ENCODE measurements around the gene ARG1.
A peak's percentile ranks its signal among the peaks of the same experiment; 100 is the strongest.

The ARG1 gene

DNA sequence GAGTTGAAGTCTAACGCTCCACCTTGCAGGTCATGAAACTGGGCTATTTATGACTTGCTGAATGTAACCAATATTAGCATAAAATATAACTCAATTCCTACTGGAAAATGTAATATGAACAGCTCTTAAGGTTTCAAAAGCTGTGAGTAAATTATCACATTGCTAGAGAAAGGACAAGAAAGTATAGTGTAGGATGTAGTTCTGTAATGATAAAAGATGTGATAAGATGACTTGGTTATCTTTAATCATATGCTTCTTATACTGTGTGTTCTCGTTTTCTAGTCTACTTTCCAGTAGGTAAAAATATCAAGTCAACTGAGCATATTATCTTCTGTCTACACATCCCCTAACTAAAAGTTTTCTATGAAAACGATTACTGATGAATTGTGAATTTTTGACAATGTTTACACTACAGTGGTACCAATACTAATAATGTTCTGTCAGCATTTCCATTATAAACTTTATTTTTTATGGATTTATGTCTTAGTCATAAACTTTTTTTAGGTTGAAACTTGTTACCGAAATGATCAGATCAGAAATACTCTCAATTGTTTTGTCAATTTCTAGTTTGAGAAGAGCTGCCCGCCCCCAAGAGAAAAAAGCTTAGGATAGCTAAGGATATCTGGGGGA lies 40.4 kb downstream of the ARG1 start:
- H3K9me3 Mint-ChIP-seq: no peaks in the 10 kb centered on the region
- no peak for DNase-seq
- H3K27ac Mint-ChIP-seq: peak overlapping the region; percentile 64
- peaks cover 92% of the 10 kb centered on the region for H3K36me3 Mint-ChIP-seq (ENCODE audit: low read depth)
- H3K4me1 Mint-ChIP-seq (ENCODE audit: low read depth): peaks cover 9% of the 10 kb centered on the region
- H3K27me3 Mint-ChIP-seq: no peaks in the 10 kb centered on the region
- H3K4me3 Mint-ChIP-seq: no peak overlapping the region

DNA sequence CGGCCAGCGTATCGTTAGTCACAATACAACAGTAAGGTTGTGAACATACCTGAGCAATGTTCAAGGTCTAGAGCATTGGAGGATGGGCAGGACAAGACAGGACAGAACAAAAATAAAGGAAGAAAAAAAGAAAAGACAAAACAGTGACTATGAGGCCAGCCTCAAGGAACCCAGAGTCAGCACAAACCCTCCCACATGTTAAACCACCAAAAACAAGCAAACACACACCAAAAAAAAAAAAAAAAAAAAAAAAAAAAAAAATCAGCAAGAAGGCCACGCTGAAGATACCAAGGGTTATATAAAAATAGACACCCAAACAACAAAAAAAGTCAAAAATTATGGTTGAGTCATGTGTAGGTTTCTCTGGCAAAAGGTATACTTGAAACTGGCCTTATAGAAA lies 42.2 kb downstream of the ARG1 start:
- H3K36me3 Mint-ChIP-seq (ENCODE audit: low read depth): peaks cover 92% of the 10 kb centered on the region
- no peak for DNase-seq
- H3K9me3 Mint-ChIP-seq: no peaks in the 10 kb centered on the region
- H3K4me1 Mint-ChIP-seq (ENCODE audit: low read depth): peaks cover 9% of the 10 kb centered on the region
- H3K27ac Mint-ChIP-seq: no peak overlapping the region
- H3K4me3 Mint-ChIP-seq: no peak overlapping the region
- no peaks in the 10 kb centered on the region for H3K27me3 Mint-ChIP-seq

GRCh38 chr6:131627724-131628682 lies 55.0 kb downstream of the ARG1 start, which contains the start of gene MED23:
MED23 (minus strand) TSS chr6:131628242; CDS start chr6:131628049, 193 bp downstream.
- no peaks in the 10 kb centered on the region for H3K27me3 Mint-ChIP-seq
- DNase-seq: peak; percentile 100
- peaks cover 40% of the 10 kb centered on the region for H3K36me3 Mint-ChIP-seq (ENCODE audit: low read depth)
- H3K4me1 Mint-ChIP-seq (ENCODE audit: low read depth): peaks cover 36% of the 10 kb centered on the region
- no peaks in the 10 kb centered on the region for H3K9me3 Mint-ChIP-seq
- peak within 1 kb of the TSS; percentile 97 for H3K27ac Mint-ChIP-seq
- H3K4me3 Mint-ChIP-seq: peak within 1 kb of the TSS; percentile 99

DNA sequence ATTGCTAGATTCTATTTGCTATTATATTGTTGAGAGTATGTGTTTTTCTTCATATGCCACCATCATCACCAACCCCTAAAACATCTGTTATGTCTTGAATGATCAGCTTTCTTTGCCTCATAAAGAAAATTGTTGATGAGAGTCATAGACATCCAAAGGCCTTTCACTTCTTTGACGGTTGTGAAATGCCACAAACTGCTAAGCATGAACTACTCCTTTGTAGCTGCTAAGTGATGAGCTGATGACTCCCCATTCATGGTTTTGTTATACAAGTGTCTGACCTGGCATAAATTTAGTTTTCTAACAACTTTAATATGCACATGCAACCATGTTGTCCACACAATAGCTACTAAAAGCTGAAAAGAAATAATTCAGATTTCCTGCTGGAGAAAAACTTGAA lies 55.7 kb downstream of the ARG1 start:
- DNase-seq: no peak
- H3K9me3 Mint-ChIP-seq: no peaks in the 10 kb centered on the region
- peak overlapping the region; percentile 99 for H3K4me3 Mint-ChIP-seq
- H3K27me3 Mint-ChIP-seq: no peaks in the 10 kb centered on the region
- peaks cover 36% of the 10 kb centered on the region for H3K4me1 Mint-ChIP-seq (ENCODE audit: low read depth)
- peak overlapping the region; percentile 97 for H3K27ac Mint-ChIP-seq
- peaks cover 33% of the 10 kb centered on the region for H3K36me3 Mint-ChIP-seq (ENCODE audit: low read depth)

DNA sequence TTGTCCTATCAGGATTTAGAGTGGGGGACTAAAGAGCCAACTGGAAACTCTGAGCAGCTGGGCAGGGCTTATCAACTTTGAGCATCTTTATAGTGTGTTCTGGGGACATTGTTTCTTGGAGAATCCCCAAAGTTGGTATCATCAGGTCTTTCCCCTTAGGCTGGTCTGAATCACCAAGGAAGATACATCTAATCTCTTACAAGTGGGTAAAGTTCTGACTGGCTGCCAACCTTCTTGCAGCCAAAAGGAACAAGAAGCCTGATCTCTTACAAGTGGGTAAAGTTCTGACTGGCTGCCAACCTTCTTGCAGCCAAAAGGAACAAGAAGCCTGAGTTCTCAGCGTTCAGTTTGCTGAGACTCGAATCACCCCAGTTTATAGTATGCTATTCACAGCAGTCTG lies 56.6 kb downstream of the ARG1 start:
- Mint-ChIP-seq H3K27ac (peak overlapping the region; percentile 15), H3K27me3 (no peaks in the 10 kb centered on the region), H3K4me3 (no peak overlapping the region), H3K36me3 (ENCODE audit: low read depth) (peaks cover 25% of the 10 kb centered on the region), H3K4me1 (ENCODE audit: low read depth) (peaks cover 35% of the 10 kb centered on the region), H3K9me3 (no peaks in the 10 kb centered on the region)
- DNase-seq: no peak

- no peak for DNase-seq
- Mint-ChIP-seq H3K36me3 (ENCODE audit: low read depth) (peaks cover 11% of the 10 kb centered on the region), H3K4me3 (no peak overlapping the region), H3K27me3 (no peaks in the 10 kb centered on the region), H3K4me1 (ENCODE audit: low read depth) (peaks cover 28% of the 10 kb centered on the region), H3K27ac (no peak overlapping the region), H3K9me3 (no peaks in the 10 kb centered on the region)
Measured at GRCh38 chr6:131631625-131632289, 58.7 kb downstream of the ARG1 start.

All from activated T-cell treated with anti-CD3 and anti-CD28 coated beads, Interleukin-2, amount 50 U/mL, for 24 hours (primary cell).